Keratinocyte (primary cell): Measurements from ENCODE around the gene UNC13A.

Source experiments
- CTCF ChIP-seq, 3 experiments: IDR thresholded peaks in 1 of 3; conservative IDR thresholded peaks in 1 of 3; optimal IDR thresholded peaks in 1 of 3; 2 replicates in 2 of 3; 3 replicates in 1 of 3; pipeline versions ENCODE3 to v1.5.1; 2011; ENCODE audit warnings: low read length in 3 of 3, mild to moderate bottlenecking in 3 of 3, moderate library complexity in 2 of 3, control low read depth in 1 of 3, inconsistent platforms in 1 of 3; ENCODE audit not compliant: insufficient read depth in 2 of 3; ENCODE audit errors: extremely low read depth in 1 of 3
- EZH2 ChIP-seq: IDR thresholded peaks from one replicate; pipeline ENCODE4 v1.6.1; 2012; ENCODE audit warnings: inconsistent platforms, mild to moderate bottlenecking, low read length, moderate library complexity

GRCh38 chr19:17590866-17591265 is 97.3 kb downstream of the UNC13A start:
- TF ChIP-seq CTCF (optimal IDR thresholded peaks at IDR 0.05 in 1 of 3, IDR thresholded peaks at IDR 0.05 in 1 of 3, conservative IDR thresholded peaks at IDR 0.05 in 1 of 3; ENCODE audit: extremely low read depth in 1 of 3, insufficient read depth in 2 of 3, low read length in 3 of 3) (no peak), EZH2 (no peak)
